ENCODE results near the gene TRPM1.

TRPM1 gene

GRCh38 chr15:30978328-30978727, 123.2 kb downstream of the TRPM1 start:
- DNase-seq (ENCODE audit: low read depth in 2 of 3, low spot score in 2 of 3): no peak

GRCh38 chr15:30974112-30974511, 127.4 kb downstream of the TRPM1 start:
- DNase-seq (ENCODE audit: low read depth in 2 of 3, low spot score in 2 of 3): no peak

- DNase-seq (ENCODE audit: low read depth in 2 of 3, low spot score in 2 of 3): no peak
Observed at GRCh38 chr15:30973379-30973778, 128.1 kb downstream of the TRPM1 start.

GRCh38 chr15:30969724-30970123, 131.8 kb downstream of the TRPM1 start:
- DNase-seq (ENCODE audit: low read depth in 2 of 3, low spot score in 2 of 3): no peak

- DNase-seq (ENCODE audit: low read depth in 2 of 3, low spot score in 2 of 3): no peak
Observed at GRCh38 chr15:30963681-30964080, 137.8 kb downstream of the TRPM1 start.

- DNase-seq (ENCODE audit: low read depth in 2 of 3, low spot score in 2 of 3): no peak
Observed at GRCh38 chr15:30962659-30963058, 138.9 kb downstream of the TRPM1 start.

GRCh38 chr15:30962079-30962478, 139.4 kb downstream of the TRPM1 start:
- DNase-seq (ENCODE audit: low read depth in 2 of 3, low spot score in 2 of 3): no peak

- no peak for DNase-seq (ENCODE audit: low read depth in 2 of 3, low spot score in 2 of 3)
Observed at GRCh38 chr15:30958219-30958618, 143.3 kb downstream of the TRPM1 start.

GRCh38 chr15:30956216-30957124, 145.1 kb downstream of the TRPM1 start:
- no peak for DNase-seq (ENCODE audit: low read depth in 2 of 3, low spot score in 2 of 3)

- DNase-seq (ENCODE audit: low read depth in 2 of 3, low spot score in 2 of 3): no peak
Observed at GRCh38 chr15:30954674-30955073, 146.9 kb downstream of the TRPM1 start.

- DNase-seq (ENCODE audit: low read depth in 2 of 3, low spot score in 2 of 3): no peak
Observed at GRCh38 chr15:30953731-30954378, 147.7 kb downstream of the TRPM1 start.

GRCh38 chr15:30953183-30953582, 148.3 kb downstream of the TRPM1 start:
- no peak for DNase-seq (ENCODE audit: low read depth in 2 of 3, low spot score in 2 of 3)
